GM12891 (cell line): ENCODE results near the gene UBR4.

Source experiments
- POLR2A ChIP-seq: IDR thresholded peaks from 2 replicates; pipeline ENCODE4 v1.6.1; 2011; ENCODE audit warnings: low read depth, low read length, control low read depth
- POLR2AphosphoS5 ChIP-seq: IDR thresholded peaks from 2 replicates; pipeline ENCODE4 v1.6.1; 2011; ENCODE audit warnings: low read depth, low read length, control low read depth
- TAF1 ChIP-seq: IDR thresholded peaks from 2 replicates; pipeline ENCODE4 v1.6.1; 2011; ENCODE audit warnings: low read depth, low read length, control low read depth

- TF ChIP-seq POLR2AphosphoS5: no peak
- no peak for TF ChIP-seq POLR2A
- TF ChIP-seq TAF1: no peak
Observed at GRCh38 chr1:19140465-19140864, 69.6 kb downstream of the UBR4 start.
